Vagina (tissue), 2 donors: ENCODE results near the gene PER3.

Experiments
- POLR2A ChIP-seq, 2 donors: fragments of 450-650 bp; IDR thresholded peaks; one replicate each; pipeline ENCODE4 v1.6.1; 2017; ENCODE audit warnings: antibody characterized with exemption in 2 of 2, mild to moderate bottlenecking in 2 of 2, moderate library complexity in 2 of 2
- TF ChIP-seq, protein P1 (sequence below), 3 experiments: fragments of 450-650 bp in 2 of 3; fragments of 200-600 bp in 1 of 3; sonication (generic) in 1 of 3; IDR thresholded peaks; one replicate each; pipeline ENCODE4 v1.5.1; 2017 to 2019; ENCODE audit warnings: antibody characterized with exemption in 3 of 3, mild to moderate bottlenecking in 2 of 3, moderate library complexity in 2 of 3

- TF ChIP-seq, protein P1, sequence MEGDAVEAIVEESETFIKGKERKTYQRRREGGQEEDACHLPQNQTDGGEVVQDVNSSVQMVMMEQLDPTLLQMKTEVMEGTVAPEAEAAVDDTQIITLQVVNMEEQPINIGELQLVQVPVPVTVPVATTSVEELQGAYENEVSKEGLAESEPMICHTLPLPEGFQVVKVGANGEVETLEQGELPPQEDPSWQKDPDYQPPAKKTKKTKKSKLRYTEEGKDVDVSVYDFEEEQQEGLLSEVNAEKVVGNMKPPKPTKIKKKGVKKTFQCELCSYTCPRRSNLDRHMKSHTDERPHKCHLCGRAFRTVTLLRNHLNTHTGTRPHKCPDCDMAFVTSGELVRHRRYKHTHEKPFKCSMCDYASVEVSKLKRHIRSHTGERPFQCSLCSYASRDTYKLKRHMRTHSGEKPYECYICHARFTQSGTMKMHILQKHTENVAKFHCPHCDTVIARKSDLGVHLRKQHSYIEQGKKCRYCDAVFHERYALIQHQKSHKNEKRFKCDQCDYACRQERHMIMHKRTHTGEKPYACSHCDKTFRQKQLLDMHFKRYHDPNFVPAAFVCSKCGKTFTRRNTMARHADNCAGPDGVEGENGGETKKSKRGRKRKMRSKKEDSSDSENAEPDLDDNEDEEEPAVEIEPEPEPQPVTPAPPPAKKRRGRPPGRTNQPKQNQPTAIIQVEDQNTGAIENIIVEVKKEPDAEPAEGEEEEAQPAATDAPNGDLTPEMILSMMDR (IDR thresholded peaks at IDR 0.05), result no peak
- no peak for TF ChIP-seq POLR2A (IDR thresholded peaks at IDR 0.05)
These were observed 27.4 kb downstream of the PER3 start for GRCh38 chr1:7811476-7811875.
